Stomach (tissue), 9 donors: Measurements from ENCODE around the gene PLXNA1. TPM values are rescaled to one million over a fixed set of nuclear protein-coding genes. Genes with fewer than 3 reads are reported as not detected.

ENCODE experiments used
- DNase-seq, 2 donors: peaks; one replicate each; pipeline versions ENCODE4 v3.0.0 to v3.0.0-alpha.2; 2013 to 2019
- H3K27ac ChIP-seq, 5 donors: fragments of 200-600 bp in 4 of 5; sonication (generic) in 4 of 5; one replicate each; pipeline ENCODE4 v1.5.1; 2013 to 2019; ENCODE audit warnings: mild to moderate bottlenecking in 1 of 5, moderate library complexity in 1 of 5
- H3K27me3 ChIP-seq, 3 donors: fragments of 200-600 bp; sonication (generic); one replicate each; pipeline ENCODE4 v1.5.1; 2017 to 2019; ENCODE audit warnings: mixed run types in 1 of 3
- H3K36me3 ChIP-seq, 4 donors: fragments of 200-600 bp; sonication (generic); 1 replicate in 3 of 4; 2 replicates in 1 of 4; pipeline ENCODE4 v1.5.1; 2016 to 2019
- H3K4me1 ChIP-seq, 4 donors: fragments of 200-600 bp; sonication (generic); one replicate each; pipeline ENCODE4 v1.5.1; 2016 to 2019
- H3K4me3 ChIP-seq, 4 donors: fragments of 200-600 bp; sonication (generic) in 3 of 4; one replicate each; pipeline ENCODE4 v1.5.1; 2016 to 2019; ENCODE audit warnings: mild to moderate bottlenecking in 1 of 4
- H3K9me3 ChIP-seq, 4 donors: fragments of 200-600 bp; sonication (generic); one replicate each; pipeline ENCODE4 v1.5.1; 2016 to 2019
- EP300 ChIP-seq: sonication (generic); formaldehyde crosslinking; IDR thresholded peaks from one replicate; pipeline ENCODE4 v1.6.1; 2017; ENCODE audit warnings: antibody characterized with exemption
- POLR2A ChIP-seq, 4 donors: fragments of 450-650 bp; IDR thresholded peaks; one replicate each; pipeline ENCODE4 v1.6.1; 2016; ENCODE audit warnings: antibody characterized with exemption in 4 of 4, control low read depth in 2 of 4, mild to moderate bottlenecking in 1 of 4, moderate library complexity in 1 of 4
- POLR2AphosphoS5 ChIP-seq, 3 donors: sonication (generic); formaldehyde crosslinking; IDR thresholded peaks; one replicate each; pipeline ENCODE4 v1.6.1; 2016; ENCODE audit warnings: antibody characterized with exemption in 3 of 3
- WGBS, 5 donors: extraction: QIAGEN DNeasy Blood & Tissue Kit in 3 of 5; methylation state at CpG; one replicate each; pipeline versions ENCODE4 v1.1.5 to v1.1.7; 2013 to 2018; 5-methylcytosine and 5-hydroxymethylcytosine counted together
- intact Hi-C: fragments of 100-400 bp; cut with DNase I; formaldehyde crosslinking; loops from one replicate; pipeline ENCODE4 v1.15.1; 2023; ENCODE audit warnings: low total_unique reads
- polyA plus RNA-seq, 3 donors: library from polyadenylated mRNA; stranded (reverse); fragments of 200-250 nt; gene quantifications; one replicate each; pipeline ENCODE4 v1.2.3, GENCODE V29; 2013
- total RNA-seq, 5 donors: library from RNA; depleted of rRNA; stranded (reverse); fragments of >200 nt; gene quantifications; one replicate each; pipeline versions ENCODE4 v1.1.0 to v1.2.3, GENCODE V29; 2014 to 2016
- TF ChIP-seq, protein P1 (sequence below), 7 experiments: fragments of 450-650 bp in 4 of 7; fragments of 200-600 bp in 3 of 7; sonication (generic) in 3 of 7; IDR thresholded peaks; one replicate each; pipeline ENCODE4 v1.5.1; 2016 to 2019; ENCODE audit warnings: antibody characterized with exemption in 7 of 7, control low read depth in 2 of 7, mild to moderate bottlenecking in 1 of 7
- donor health status: healthy with polysubstance abuse.
- donor health status: Bipolar disorder and iron deficiency.
- donor health status: healthy.

Gene PLXNA1
- total and polyA plus RNA-seq, 8 donors = 0.92 to 54.7 (median 13.9) TPM

DNA sequence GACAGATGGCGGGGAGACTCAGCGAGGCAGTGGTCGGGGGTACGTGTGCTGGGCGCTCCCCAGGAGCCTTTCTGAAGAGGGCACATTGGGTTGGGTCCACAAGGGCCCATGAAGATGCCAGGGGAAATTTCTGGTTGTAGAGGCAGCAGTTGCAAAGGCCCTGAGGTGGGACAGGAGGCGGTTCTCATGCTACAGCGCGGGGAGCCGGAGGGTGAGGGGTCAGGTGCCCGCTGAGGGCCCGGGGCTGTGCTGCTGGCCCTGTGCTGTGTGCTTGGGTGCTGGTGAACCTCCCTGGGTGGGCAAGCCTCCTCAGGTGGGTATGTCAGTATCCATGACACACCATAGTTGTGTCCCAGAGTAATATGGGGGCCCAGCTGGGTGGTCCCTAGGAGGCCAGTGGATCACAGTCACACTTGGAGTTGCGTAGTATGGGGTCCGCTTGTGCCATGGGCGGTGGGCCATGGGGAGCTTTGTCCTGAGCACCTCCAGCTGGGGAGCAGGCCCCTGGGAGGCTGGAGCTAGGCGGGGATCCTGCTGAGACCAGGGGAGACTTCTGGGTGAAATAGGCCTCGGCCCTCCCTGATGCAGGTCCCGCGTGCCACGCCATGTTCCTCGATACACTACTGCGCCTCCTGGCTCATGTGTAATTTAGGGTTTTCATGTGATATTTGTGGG, 44.3 kb downstream of the PLXNA1 start:
- WGBS, 5 donors = 96 to 99% (median 96%) methylated on average over 13 to 21 of the region's 21 CpGs
- no peaks in the 10 kb centered on the region for H3K27me3 ChIP-seq
- H3K9me3 ChIP-seq = no peaks in the 10 kb centered on the region
- no peak overlapping the region for H3K4me3 ChIP-seq
- peaks cover 39 to 100% (median 90%) of the 10 kb centered on the region in 4 donors for H3K36me3 ChIP-seq
- no peak for DNase-seq
- H3K27ac ChIP-seq = no peak overlapping the region
- no peaks in the 10 kb centered on the region for H3K4me1 ChIP-seq
- intact Hi-C loops = no loop called here
- TF ChIP-seq POLR2AphosphoS5 (IDR thresholded peaks at IDR 0.05) (no peak), EP300 (no peak), POLR2A (IDR thresholded peaks at IDR 0.05) (no peak)
- TF ChIP-seq, protein P1, sequence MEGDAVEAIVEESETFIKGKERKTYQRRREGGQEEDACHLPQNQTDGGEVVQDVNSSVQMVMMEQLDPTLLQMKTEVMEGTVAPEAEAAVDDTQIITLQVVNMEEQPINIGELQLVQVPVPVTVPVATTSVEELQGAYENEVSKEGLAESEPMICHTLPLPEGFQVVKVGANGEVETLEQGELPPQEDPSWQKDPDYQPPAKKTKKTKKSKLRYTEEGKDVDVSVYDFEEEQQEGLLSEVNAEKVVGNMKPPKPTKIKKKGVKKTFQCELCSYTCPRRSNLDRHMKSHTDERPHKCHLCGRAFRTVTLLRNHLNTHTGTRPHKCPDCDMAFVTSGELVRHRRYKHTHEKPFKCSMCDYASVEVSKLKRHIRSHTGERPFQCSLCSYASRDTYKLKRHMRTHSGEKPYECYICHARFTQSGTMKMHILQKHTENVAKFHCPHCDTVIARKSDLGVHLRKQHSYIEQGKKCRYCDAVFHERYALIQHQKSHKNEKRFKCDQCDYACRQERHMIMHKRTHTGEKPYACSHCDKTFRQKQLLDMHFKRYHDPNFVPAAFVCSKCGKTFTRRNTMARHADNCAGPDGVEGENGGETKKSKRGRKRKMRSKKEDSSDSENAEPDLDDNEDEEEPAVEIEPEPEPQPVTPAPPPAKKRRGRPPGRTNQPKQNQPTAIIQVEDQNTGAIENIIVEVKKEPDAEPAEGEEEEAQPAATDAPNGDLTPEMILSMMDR (IDR thresholded peaks at IDR 0.05) = no peak

DNA sequence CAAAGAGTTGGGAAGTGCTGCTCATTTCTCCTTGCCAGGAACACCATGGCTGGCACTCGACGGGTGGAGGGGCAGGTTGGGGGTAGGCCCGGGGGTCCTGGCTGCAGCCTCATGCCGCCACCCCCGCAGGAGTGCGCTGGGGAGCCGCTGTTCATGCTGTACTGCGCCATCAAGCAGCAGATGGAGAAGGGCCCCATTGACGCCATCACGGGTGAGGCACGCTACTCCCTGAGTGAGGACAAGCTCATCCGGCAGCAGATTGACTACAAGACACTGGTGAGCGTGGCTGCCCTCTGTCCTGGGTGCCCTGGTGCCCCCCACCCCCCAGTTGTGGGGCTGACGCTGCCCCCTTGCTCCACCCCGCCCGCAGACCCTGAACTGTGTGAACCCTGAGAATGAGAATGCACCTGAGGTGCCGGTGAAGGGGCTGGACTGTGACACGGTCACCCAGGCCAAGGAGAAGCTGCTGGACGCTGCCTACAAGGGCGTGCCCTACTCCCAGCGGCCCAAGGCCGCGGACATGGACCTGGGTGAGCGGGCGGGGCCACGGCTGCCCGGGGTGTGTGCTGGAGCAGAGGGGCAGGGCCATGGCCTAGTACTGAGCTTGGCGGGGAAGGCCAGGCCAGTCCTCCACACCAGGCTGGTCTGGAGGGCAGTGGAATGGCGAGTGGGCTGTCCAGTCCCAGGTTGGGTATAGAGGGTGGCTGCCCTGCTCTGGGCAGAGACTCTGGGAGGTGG, 45.1 kb downstream of the PLXNA1 start:
- no peak overlapping the region for H3K27ac ChIP-seq
- TF ChIP-seq, protein P1 (IDR thresholded peaks at IDR 0.05) = no peak
- TF ChIP-seq POLR2AphosphoS5 (IDR thresholded peaks at IDR 0.05) = no peak
- TF ChIP-seq EP300 = no peak
- TF ChIP-seq POLR2A (IDR thresholded peaks at IDR 0.05) = no peak
- H3K4me1 ChIP-seq = no peaks in the 10 kb centered on the region
- peak in 1 of 2 donors; percentile 56 for DNase-seq
- intact Hi-C loops = no loop called here
- no peaks in the 10 kb centered on the region for H3K27me3 ChIP-seq
- H3K4me3 ChIP-seq = no peak overlapping the region
- H3K36me3 ChIP-seq = peaks cover 39 to 100% (median 90%) of the 10 kb centered on the region in 4 donors
- 78 to 90% (median 81%) methylated on average over 12 to 29 of the region's 29 CpGs for WGBS, 5 donors
- H3K9me3 ChIP-seq = no peaks in the 10 kb centered on the region

DNA sequence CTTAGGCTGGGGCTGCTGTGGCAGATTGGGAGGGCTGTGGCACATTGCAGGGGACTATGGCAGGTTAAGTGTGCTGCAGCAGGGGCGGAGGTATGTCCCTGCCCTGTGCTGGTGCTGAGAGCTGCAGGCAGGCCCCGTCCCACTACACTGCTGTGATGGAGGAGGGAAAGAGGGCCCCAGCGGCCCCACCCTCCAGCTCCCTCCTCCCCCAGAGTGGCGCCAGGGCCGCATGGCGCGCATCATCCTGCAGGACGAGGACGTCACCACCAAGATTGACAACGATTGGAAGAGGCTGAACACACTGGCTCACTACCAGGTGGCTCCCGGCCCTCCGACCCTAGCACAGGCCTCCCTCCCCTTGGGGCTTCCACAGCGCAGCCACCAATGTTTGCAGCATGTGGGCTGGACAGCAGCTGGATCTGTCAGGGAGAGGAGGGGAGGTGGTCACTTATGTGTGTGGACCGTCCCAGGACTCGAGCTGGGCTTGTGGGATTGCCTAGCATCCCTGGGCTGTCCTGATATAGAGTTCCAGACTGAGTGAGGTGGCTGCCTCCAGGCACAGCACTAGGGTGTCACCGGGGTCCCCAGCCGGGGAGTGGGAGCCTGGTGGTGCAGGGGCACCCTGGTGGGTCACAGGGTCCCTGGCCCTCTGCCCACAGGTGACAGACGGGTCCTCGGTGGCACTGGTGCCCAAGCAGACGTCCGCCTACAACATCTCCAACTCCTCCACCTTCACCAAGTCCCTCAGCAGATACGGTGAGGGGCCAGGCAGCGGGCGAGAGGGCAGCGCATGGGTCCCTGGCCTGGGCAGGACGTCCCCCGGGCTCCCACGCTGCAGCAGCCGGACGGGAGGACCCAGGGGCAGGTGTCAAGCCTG, 46.1 kb downstream of the PLXNA1 start:
- intact Hi-C loops = no loop called here
- TF ChIP-seq POLR2AphosphoS5 (IDR thresholded peaks at IDR 0.05) (no peak), POLR2A (IDR thresholded peaks at IDR 0.05) (no peak), EP300 (no peak)
- TF ChIP-seq, protein P1 (IDR thresholded peaks at IDR 0.05) = no peak
- no peaks in the 10 kb centered on the region for H3K4me1 ChIP-seq
- WGBS, 5 donors = 92 to 96% (median 95%) methylated on average over 23 to 30 of the region's 30 CpGs
- H3K9me3 ChIP-seq = no peaks in the 10 kb centered on the region
- H3K27ac ChIP-seq = no peak overlapping the region
- no peak for DNase-seq
- no peak overlapping the region for H3K4me3 ChIP-seq
- H3K27me3 ChIP-seq = no peaks in the 10 kb centered on the region
- peaks cover 41 to 100% (median 90%) of the 10 kb centered on the region in 4 donors for H3K36me3 ChIP-seq
